Thoracic aorta (tissue), 2 donors: ENCODE results near the gene HLA-DQB2. TPM values are rescaled to one million over a fixed set of nuclear protein-coding genes. Genes with fewer than 3 reads are reported as not detected.
"Not testable (repeated sequence)": the region's sequence is repeated elsewhere in the genome, so short reads cannot be mapped to it uniquely, and the experiment has no call there.

Experiments
- ATAC-seq: fragments of 150-250 bp; one replicate; pipeline ENCODE4 v1.8.0; 2017; ENCODE audit warnings: low read depth; ENCODE audit not compliant: insufficient number of reproducible peaks, low FRiP score
- DNase-seq: peaks from one replicate; pipeline ENCODE4 v3.0.0-alpha.2; 2020; ENCODE audit warnings: low spot score
- H3K27ac ChIP-seq, 2 donors: fragments of 200-600 bp; sonication (generic); 1 replicate in 1 of 2; 2 replicates in 1 of 2; pipeline ENCODE4 v1.5.1; 2016; ENCODE audit warnings: mild to moderate bottlenecking in 2 of 2, moderate library complexity in 2 of 2
- H3K27me3 ChIP-seq: fragments of 200-600 bp; sonication (generic); replicated peaks from 2 replicates; pipeline ENCODE4 v1.6.0; 2016; ENCODE audit warnings: mild to moderate bottlenecking; ENCODE audit not compliant: insufficient read depth
- H3K36me3 ChIP-seq: fragments of 200-600 bp; sonication (generic); one replicate; pipeline ENCODE4 v1.5.1; 2016
- H3K4me1 ChIP-seq, 2 donors: fragments of 200-600 bp; sonication (generic); 1 replicate in 1 of 2; 2 replicates in 1 of 2; pipeline versions ENCODE4 v1.5.1 to v1.6.0; 2016; ENCODE audit warnings: low read depth in 2 of 2, mild to moderate bottlenecking in 1 of 2; ENCODE audit not compliant: control insufficient read depth in 1 of 2
- H3K4me3 ChIP-seq: fragments of 200-600 bp; sonication (generic); 2 replicates; pipeline ENCODE4 v1.5.1; 2016; ENCODE audit warnings: mild to moderate bottlenecking
- H3K9me3 ChIP-seq: fragments of 200-600 bp; sonication (generic); 2 replicates; pipeline ENCODE4 v1.5.1; 2016
- CTCF ChIP-seq: fragments of 200-600 bp; sonication (generic); IDR thresholded peaks from one replicate; pipeline ENCODE4 v1.5.1; 2019; ENCODE audit warnings: antibody characterized with exemption
- total RNA-seq, 2 donors: library from RNA; depleted of rRNA; stranded (reverse); fragments of >200 nt; gene quantifications; one replicate each; pipeline versions ENCODE4 v1.1.0 to v1.2.3, GENCODE V29; 2016

Gene HLA-DQB2
- total RNA-seq, 2 donors from 2014 or later: 2.4 TPM; not detected in 1

- TF ChIP-seq CTCF: peak; percentile 15
- Histone ChIP-seq H3K36me3 (no peaks in the 10 kb centered on the region), H3K9me3 (no peaks in the 10 kb centered on the region), H3K4me3 (no peak overlapping the region), H3K27ac (no peak overlapping the region), H3K4me1 (no peaks in the 10 kb centered on the region), H3K27me3 (no peaks in the 10 kb centered on the region)
- DNase-seq (no peak), ATAC-seq (no peak)
These were observed 22.6 kb upstream of the HLA-DQB2 start for GRCh38 chr6:32785781-32786533.

GRCh38 chr6:32782923-32783322, 19.6 kb upstream of the HLA-DQB2 start:
- ATAC-seq, H3K4me3 ChIP-seq, DNase-seq, H3K36me3 ChIP-seq, H3K9me3 ChIP-seq, H3K27ac ChIP-seq, H3K4me1 ChIP-seq, H3K27me3 ChIP-seq: not testable (repeated sequence)

GRCh38 chr6:32779036-32779435, 15.7 kb upstream of the HLA-DQB2 start:
- H3K27me3 ChIP-seq: no peaks in the 10 kb centered on the region
- no peaks in the 10 kb centered on the region for H3K36me3 ChIP-seq
- TF ChIP-seq CTCF: no peak
- no peaks in the 10 kb centered on the region for H3K9me3 ChIP-seq
- H3K27ac ChIP-seq: no peak overlapping the region
- DNase-seq: no peak
- no peak overlapping the region for H3K4me3 ChIP-seq
- H3K4me1 ChIP-seq: no peaks in the 10 kb centered on the region
- ATAC-seq: no peak

GRCh38 chr6:32775071-32775470, 11.7 kb upstream of the HLA-DQB2 start:
- H3K27ac ChIP-seq: no peak overlapping the region
- DNase-seq (no peak), ATAC-seq (no peak)
- no peaks in the 10 kb centered on the region for H3K9me3 ChIP-seq
- H3K36me3 ChIP-seq: no peaks in the 10 kb centered on the region
- no peaks in the 10 kb centered on the region for H3K4me1 ChIP-seq
- no peaks in the 10 kb centered on the region for H3K27me3 ChIP-seq
- H3K4me3 ChIP-seq: no peak overlapping the region
- TF ChIP-seq CTCF: no peak

GRCh38 chr6:32774426-32774825, 11.1 kb upstream of the HLA-DQB2 start:
- no peak for ATAC-seq
- H3K27me3 ChIP-seq: no peaks in the 10 kb centered on the region
- no peak overlapping the region for H3K27ac ChIP-seq
- DNase-seq: no peak
- no peaks in the 10 kb centered on the region for H3K36me3 ChIP-seq
- H3K4me3 ChIP-seq: no peak overlapping the region
- H3K4me1 ChIP-seq: no peaks in the 10 kb centered on the region
- TF ChIP-seq CTCF: no peak
- no peaks in the 10 kb centered on the region for H3K9me3 ChIP-seq

- ATAC-seq: no peak
- Histone ChIP-seq H3K36me3 (no peaks in the 10 kb centered on the region), H3K9me3 (no peaks in the 10 kb centered on the region), H3K27ac (no peak overlapping the region), H3K4me1 (no peaks in the 10 kb centered on the region), H3K4me3 (no peak overlapping the region), H3K27me3 (no peaks in the 10 kb centered on the region)
- TF ChIP-seq CTCF: no peak
- no peak for DNase-seq
These were observed 9.3 kb upstream of the HLA-DQB2 start for GRCh38 chr6:32772656-32773055.
